CD4-positive, alpha-beta T cell treated with Interleukin-21 for 1 hour (primary cell): Measurements from ENCODE around the gene ARMC8.

Source experiments
- DNase-seq: peaks from one replicate; pipeline ENCODE4 v3.0.0-alpha.2; 2020

Gene ARMC8

GRCh38 chr3:138254216-138254615 is 67.1 kb downstream of the ARMC8 start:
- no peak for DNase-seq

DNA sequence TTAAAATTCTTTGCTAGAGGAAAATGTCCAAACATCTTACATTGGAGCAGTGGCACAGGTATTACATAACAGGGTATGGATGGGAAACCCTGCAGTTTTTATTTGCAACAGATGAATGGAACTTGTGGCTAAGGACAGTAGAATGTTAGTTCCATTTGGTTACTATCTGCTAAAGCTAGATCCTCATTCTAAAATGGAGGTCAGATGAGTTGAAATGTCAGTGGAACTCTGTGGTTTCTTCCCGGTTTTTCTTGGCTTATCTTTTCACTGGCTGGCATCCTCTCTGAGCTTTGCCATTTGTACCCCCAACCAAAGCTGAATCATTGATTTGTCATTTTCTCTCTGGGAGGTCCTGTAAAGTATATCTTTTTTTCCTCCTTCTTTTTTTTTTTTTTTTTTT is 68.9 kb downstream of the ARMC8 start:
- DNase-seq, result no peak

GRCh38 chr3:138257986-138258385 is 70.9 kb downstream of the ARMC8 start:
- DNase-seq, result no peak

DNA sequence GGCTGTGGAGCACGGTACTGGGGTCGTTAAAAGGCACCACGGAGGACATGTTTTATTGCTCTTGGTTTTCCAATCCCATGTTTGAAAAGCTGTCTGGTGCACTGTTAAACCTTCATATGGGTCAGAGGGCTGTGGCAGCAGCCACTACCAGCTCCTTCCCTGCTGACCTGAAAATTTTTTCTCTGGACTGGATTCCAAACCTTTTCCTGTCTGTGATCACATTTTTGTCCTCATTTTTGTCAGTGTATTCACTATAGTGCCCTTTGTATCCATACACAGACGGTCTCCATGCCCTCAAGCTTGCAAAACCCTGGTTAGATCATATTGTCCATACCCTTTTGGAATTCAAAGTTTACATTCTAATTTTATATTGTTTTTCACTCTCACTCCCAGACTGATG is 72.0 kb downstream of the ARMC8 start:
- DNase-seq, result no peak

GRCh38 chr3:138260611-138261010 is 73.5 kb downstream of the ARMC8 start:
- DNase-seq, result no peak

DNA sequence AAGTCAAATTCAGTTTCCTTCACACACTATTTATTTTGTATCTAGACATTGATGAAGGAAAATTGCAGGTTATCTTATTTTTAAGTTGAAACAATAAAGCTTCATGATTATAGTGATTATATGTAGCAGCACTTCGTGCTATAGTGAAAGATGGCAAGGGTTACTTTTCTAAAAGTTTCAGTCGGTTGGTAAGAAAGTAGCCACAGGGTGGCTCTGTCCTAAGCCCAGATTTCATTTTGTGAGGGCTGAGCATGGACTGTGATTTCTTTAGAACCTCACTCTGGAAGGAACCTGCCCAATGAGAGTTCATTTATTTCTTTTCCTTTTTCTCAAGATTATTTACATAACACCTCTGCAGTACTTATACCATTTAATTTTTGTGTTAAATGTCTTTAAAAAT is 76.0 kb downstream of the ARMC8 start:
- DNase-seq, result no peak

- DNase-seq, result no peak
These were observed 78.6 kb downstream of the ARMC8 start for GRCh38 chr3:138265745-138266144.

- no peak for DNase-seq
These were observed 80.0 kb downstream of the ARMC8 start for GRCh38 chr3:138267083-138267482.

DNA sequence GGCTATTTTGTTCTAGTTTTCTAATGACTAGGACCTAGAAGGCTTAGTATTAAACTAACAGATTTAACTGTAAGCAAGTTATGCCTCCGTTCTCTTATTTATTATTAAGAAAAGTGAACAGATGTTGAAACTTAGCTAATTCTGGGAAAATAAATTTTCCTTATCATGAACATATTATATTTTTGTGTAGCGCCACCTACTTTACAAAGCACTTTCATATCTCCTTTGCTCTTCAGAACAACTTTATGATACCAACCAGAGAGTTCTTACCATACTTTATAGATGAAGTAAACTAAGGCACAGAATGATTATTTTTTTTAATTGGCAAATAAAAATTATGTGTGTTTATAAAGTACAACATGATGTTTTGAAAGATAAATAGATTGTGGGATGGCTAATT is 83.1 kb downstream of the ARMC8 start:
- DNase-seq, result no peak

GRCh38 chr3:138271189-138271794 is 84.2 kb downstream of the ARMC8 start:
- no peak for DNase-seq

- DNase-seq, result no peak
These were observed 94.5 kb downstream of the ARMC8 start for GRCh38 chr3:138281561-138281960.

GRCh38 chr3:138282836-138283235 is 95.7 kb downstream of the ARMC8 start:
- no peak for DNase-seq

GRCh38 chr3:138284079-138284478 is 97.0 kb downstream of the ARMC8 start:
- DNase-seq, result no peak

DNA sequence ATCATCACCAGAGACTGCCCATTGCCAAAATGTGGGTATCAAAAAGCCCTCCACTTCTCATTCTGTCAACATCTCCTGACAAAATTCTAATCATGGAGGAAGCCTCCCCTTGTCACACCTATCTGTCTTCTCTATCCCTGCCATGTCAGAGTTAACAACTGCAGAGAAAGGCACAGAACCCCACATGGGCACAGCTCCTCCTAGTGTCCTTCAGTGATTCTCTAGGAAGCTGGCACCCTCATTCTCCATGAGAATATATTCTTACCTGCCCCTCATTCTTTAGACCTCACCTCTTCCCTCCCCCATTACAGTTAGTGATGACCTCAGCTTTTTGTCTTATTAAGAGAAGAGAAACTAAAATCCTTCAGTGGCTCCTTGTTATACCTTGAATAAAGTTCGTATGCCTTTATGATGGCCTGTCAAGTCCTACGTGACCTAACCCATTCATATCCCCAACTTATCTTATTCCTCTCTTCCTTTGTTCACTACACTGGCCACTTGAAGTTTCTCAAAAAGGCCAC is 97.9 kb downstream of the ARMC8 start:
- no peak for DNase-seq

DNA sequence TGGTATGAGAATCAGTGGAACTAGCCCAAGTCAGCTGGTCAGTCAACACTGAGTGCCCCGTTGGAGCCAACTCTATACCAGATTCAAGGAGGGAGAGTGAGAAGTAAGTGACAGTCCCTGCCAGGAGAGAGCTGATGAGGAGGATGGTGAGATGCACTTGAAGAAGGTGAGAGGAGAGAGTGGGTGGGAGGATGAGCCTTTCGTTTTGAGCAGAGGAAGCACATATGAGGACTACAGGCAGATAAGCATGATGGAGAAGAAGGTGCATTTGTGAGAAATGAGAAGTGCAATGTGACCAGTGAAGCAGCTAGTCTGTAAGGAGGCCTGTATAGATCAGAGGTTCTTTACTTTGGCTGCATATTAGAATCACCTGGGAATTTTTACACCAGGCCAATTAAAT is 102.2 kb downstream of the ARMC8 start:
- DNase-seq, result no peak

DNA sequence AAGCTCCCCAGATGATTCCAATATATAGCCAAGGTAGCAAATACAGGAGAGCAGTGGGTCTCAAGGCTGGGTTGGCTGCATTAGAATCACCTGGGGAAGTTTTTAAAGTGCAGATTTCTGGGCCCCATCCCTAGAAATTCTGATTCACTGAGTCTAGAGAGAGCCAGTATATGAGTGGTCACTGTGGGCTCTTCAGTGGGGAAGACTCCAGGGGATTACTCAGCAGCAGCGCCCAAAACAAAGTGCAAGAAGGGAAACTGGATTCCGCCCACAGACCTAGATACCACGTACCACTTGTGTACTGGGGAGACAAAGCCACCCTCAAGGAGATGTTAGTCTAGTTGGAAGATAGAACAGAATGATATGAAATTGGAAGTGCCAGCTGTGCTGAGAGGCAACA is 102.6 kb downstream of the ARMC8 start:
- no peak for DNase-seq

DNA sequence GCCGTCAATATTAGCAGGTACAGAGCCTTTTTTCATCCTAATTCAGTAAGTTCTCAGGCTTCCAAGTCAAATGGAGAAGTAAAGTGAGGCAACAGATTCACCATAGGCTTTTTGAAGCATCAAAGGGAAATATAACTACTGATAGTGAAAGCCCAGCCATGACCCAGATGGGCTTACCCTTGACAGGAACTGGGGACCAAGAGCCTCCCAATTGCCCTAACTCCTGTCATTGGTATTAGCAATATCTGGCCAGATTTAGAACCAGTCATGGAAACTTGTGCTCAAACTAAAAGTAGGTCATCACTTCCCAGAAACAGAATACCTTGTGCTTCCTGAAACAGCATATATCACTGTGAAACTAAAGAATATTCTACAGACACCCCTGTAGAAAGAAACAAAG is 109.5 kb downstream of the ARMC8 start:
- DNase-seq, result no peak

DNA sequence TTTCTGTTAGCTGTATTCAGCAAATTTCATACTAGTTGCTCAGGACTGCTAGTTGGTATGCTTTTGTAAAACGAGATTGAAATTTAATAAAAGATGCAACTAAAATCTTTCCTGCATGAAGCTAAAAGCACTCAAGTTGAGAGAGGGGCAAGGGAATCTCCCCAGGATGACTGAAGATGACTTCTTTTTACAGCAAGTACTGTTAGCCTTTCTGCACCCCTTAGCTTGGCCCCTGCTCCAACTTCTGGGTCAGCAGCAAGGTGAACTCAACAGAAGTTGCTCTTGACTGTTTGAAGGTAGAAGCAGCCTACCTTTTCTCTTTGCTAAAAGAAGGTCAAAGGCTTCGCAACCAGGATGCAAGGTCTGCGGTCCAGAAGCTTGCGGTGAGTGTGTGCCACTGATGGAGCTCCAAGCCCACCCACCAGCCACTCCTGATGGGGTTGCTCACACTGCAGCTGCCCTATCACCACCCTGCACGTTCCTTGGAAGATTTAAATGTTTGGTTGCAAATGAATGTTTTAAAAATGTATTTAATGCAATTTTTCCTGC is 110.0 kb downstream of the ARMC8 start:
- DNase-seq, result no peak

DNA sequence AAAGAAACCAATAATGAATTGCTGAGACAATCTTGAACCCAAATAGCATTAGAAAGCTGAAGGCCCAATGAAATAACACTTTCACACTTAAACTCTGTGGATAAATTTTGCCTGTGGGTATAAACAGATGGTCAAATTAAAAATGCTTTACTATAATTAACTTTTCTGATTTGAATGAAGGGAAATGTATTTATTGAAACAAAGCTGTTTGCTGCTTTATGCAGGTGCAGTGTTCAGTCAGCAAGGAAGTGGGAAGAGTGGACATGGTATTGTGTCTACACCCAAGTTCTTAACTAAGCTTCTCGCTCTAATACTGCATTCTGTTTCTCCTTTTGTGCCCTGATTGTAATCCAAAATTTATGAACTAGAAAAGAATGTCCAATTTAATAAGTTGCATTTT is 110.8 kb downstream of the ARMC8 start:
- DNase-seq, result no peak

DNA sequence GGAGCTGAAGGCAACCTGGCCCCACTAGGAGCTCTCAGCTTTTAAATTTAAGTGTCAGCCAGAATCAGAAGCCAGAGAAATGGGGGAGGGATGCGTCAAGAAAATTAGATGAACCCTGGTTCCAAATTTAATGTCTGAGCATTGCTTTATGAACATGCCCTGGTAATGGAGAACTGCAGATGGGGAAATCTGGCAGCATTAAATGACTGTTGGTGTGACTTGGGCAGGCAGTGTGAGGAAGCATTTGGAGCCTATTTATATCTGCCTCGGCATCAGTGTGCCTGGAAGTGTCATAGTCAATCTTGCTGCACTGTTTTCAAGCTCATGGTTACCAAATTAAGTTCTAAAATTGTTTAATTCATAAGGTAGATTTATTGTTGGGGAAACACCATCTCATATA is 113.5 kb downstream of the ARMC8 start:
- DNase-seq, result no peak

GRCh38 chr3:138303474-138303873 is 116.4 kb downstream of the ARMC8 start:
- DNase-seq, result no peak

- DNase-seq, result no peak
These were observed 120.8 kb downstream of the ARMC8 start for GRCh38 chr3:138307899-138308298.

DNA sequence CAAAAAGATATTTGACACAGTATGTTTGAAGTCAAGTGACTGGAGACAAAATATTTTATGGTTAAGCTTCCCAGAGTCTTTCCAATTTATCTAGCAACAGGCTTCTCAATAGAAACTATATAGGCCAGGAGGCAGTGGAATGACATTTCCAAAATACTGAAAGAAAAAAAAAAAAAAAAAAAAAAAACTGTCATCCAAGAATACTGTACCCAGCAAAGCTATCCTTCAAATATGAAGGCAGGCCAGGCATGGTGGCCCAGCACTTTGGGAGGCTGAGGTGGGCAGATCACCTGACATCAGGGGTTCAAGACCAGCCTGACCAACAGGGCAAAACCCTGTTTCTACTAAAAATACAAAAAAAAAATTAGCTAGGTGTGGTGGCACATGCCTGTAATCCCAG is 121.7 kb downstream of the ARMC8 start:
- DNase-seq, result no peak

DNA sequence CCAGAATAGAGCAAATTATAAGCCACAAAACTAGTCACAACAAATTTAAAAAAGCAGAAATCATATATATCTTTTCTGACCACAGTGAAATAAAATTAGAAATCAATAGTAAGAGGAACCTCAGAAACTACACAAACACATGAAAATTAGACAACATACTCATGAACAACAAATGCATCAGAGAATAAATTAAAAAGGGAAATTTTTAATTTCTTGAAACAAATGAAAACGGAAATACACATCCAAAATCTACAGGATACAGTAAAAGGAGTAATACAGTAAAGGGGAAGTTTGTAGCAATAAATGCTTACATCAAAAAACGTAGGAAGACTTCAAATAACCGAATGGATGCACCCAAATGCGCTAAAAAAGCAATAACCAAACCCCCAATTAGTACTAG is 123.4 kb downstream of the ARMC8 start:
- no peak for DNase-seq

DNA sequence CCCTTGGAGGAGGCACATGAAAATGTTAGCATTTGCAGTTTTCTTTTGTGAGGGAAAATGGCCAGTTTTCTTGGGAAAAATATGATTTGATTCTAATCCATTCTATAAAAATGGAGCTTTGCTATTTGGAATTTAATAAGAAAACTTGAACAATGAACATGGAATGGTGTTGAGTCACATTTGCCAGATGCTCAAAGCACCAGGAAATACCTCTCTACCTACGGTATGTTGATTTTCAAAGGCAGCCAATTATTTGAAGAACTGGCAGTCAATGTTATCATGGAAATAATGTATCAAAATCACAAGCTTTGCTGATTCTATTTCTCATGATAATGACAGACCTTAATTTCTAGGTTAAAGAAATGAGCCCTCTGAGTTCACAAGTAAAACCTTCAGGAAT is 127.7 kb downstream of the ARMC8 start:
- DNase-seq, result no peak
